ENCODE data around the gene PRKCH. TPM values are rescaled to one million over a fixed set of nuclear protein-coding genes. Genes with fewer than 3 reads are reported as not detected.

PRKCH gene
- total RNA-seq, 1 experiment from 2014 or later, result 5.2 TPM

- no peak overlapping the region for H2BK20ac ChIP-seq (ENCODE audit: low read depth, low read length, poor library complexity, severe bottlenecking)
- H4K8ac ChIP-seq (replicated peaks; ENCODE audit: insufficient read length, low read depth, low read length), result no peak overlapping the region
- no peak overlapping the region for H4K5ac ChIP-seq (ENCODE audit: insufficient read length, low read depth, low read length)
- no peak overlapping the region for H2AFZ ChIP-seq (ENCODE audit: low read length)
- no peak overlapping the region for H3K56ac ChIP-seq (ENCODE audit: insufficient read length, low read depth, low read length)
- no peak overlapping the region for H2BK12ac ChIP-seq (ENCODE audit: insufficient read length, low read depth, low read length)
- H3K4me1 ChIP-seq (ENCODE audit: insufficient read depth, low read length), result peaks cover 2% of the 10 kb centered on the region; the same call in 1 of the 2 replicates
- H3K23ac ChIP-seq (ENCODE audit: insufficient read length, low read depth, low read length), result no peak overlapping the region
- no peaks in the 10 kb centered on the region for H3K79me2 ChIP-seq (ENCODE audit: insufficient read depth, low read length)
- Mint-ChIP-seq H3K4me3 (no peak overlapping the region), H3K9me3 (no peaks in the 10 kb centered on the region), H3K27ac (no peak overlapping the region; a peak in 1 of 7 replicates), H3K27me3 (ENCODE audit: low read depth) (no peaks in the 10 kb centered on the region; the same call in 1 of the 2 replicates), H3K4me1 (peaks cover 24 to 29% of the 10 kb centered on the region in 2 experiments), H3K36me3 (ENCODE audit: insufficient read depth in 1 of 3, low read depth in 3 of 3) (no peaks in the 10 kb centered on the region)
- no peak overlapping the region for H4K91ac ChIP-seq (ENCODE audit: insufficient read length, low read depth, low read length)
- TF ChIP-seq CTCF (conservative IDR thresholded peaks at IDR 0.05), result no peak
- no peak overlapping the region for H3K4ac ChIP-seq (ENCODE audit: low read depth, low read length)
- H3K9me3 ChIP-seq (ENCODE audit: control insufficient read depth, low read depth, low read length), result no peaks in the 10 kb centered on the region
- no peak overlapping the region for H3K9ac ChIP-seq (ENCODE audit: extremely low read depth, insufficient read length, low read length)
- no peak overlapping the region for H3K14ac ChIP-seq (ENCODE audit: insufficient read depth, low read length)
- no peak for DNase-seq
- no peak overlapping the region for H2BK15ac ChIP-seq (ENCODE audit: low read depth, low read length)
- WGBS (ENCODE audit: extremely low coverage, insufficient read length, low lambda C conversion rate), result no CpG with 5 or more reads among the region's 8 CpGs
- no peak overlapping the region for H3K27ac ChIP-seq (ENCODE audit: insufficient read length, low read depth, low read length)
- no peak overlapping the region for H3K18ac ChIP-seq (ENCODE audit: insufficient read length, low read depth, low read length)
- H3K27me3 ChIP-seq (ENCODE audit: insufficient read depth, low read length), result no peaks in the 10 kb centered on the region
- no peak overlapping the region for H2BK5ac ChIP-seq (ENCODE audit: insufficient read length, low read length)
- no peaks in the 10 kb centered on the region for H3K79me1 ChIP-seq (ENCODE audit: insufficient read depth, low read depth, low read length, poor library complexity, severe bottlenecking)
- H2BK120ac ChIP-seq (ENCODE audit: low read depth, low read length, poor library complexity, severe bottlenecking), result no peak overlapping the region
- H3T11ph ChIP-seq (ENCODE audit: low read length), result no peak overlapping the region
- H3K23me2 ChIP-seq (ENCODE audit: insufficient read length, low read depth, low read length, poor library complexity, severe bottlenecking), result no peaks in the 10 kb centered on the region
- H4K20me1 ChIP-seq (ENCODE audit: control insufficient read depth, insufficient read depth, insufficient read length), result no peaks in the 10 kb centered on the region
- H3K4me2 ChIP-seq (ENCODE audit: insufficient read depth, insufficient read length, low read length), result no peak overlapping the region
- no peak overlapping the region for H2AK5ac ChIP-seq (ENCODE audit: insufficient read length, low read length)
Measured at GRCh38 chr14:61484826-61485584, 163.6 kb downstream of the PRKCH start.
